SK-N-MC (cell line): ENCODE results near the gene CD40.

ENCODE experiments used
- EZH2 ChIP-seq: fragments of 200-600 bp; sonication (generic); IDR thresholded peaks from one replicate; pipeline ENCODE4 v1.6.1; 2017; ENCODE audit warnings: antibody characterized with exemption
- POLR2AphosphoS5 ChIP-seq: IDR thresholded peaks from 2 replicates; pipeline ENCODE4 v1.6.1; 2012; ENCODE audit warnings: mild to moderate bottlenecking, low read depth, low read length, borderline replicate concordance

GRCh38 chr20:46156065-46156464, 38.0 kb downstream of the CD40 start:
- TF ChIP-seq POLR2AphosphoS5 (no peak), EZH2 (no peak)
